SK-N-SH (cell line): Measurements from ENCODE around the gene PASK. TPM values are rescaled to one million over a fixed set of nuclear protein-coding genes. Genes with fewer than 3 reads are reported as not detected.
A peak's percentile ranks its signal among the peaks of the same experiment; 100 is the strongest.

Experiments
- CTCF ChIA-PET: fragments of 300-600, 350-600 bp; formaldehyde crosslinking; extraction: SDS; loops from one replicate; lab custom pipeline; 2021; lab: Yijun Ruan, JAX
- POLR2A ChIA-PET: fragments of 350-600 bp; sonication (Branson Sonifier 250); formaldehyde crosslinking; extraction: SDS; loops from one replicate; lab custom pipeline; 2020; ENCODE audit warnings: antibody characterized with exemption, inconsistent platforms; lab: Yijun Ruan, JAX
- DNase-seq: peaks from one replicate; pipeline ENCODE4 v3.0.0; 2012
- H2AFZ ChIP-seq: fragments of 200-600 bp; sonication (generic); 2 replicates; pipeline ENCODE4 v1.8.1; 2016; ENCODE audit warnings: antibody characterized with exemption, mild to moderate bottlenecking, low read depth
- H3F3A ChIP-seq: fragments of 200-600 bp; sonication (generic); replicated peaks from 2 replicates; pipeline ENCODE3; 2016; ENCODE audit warnings: antibody characterized with exemption, mild to moderate bottlenecking; ENCODE audit not compliant: insufficient read depth
- H3K27ac ChIP-seq, 2 experiments: fragments of 200-500 bp in 1 of 2; fragments of 200-600 bp in 1 of 2; sonication (Bioruptor generic) in 1 of 2; sonication (generic), shearing (Covaris generic) in 1 of 2; 2 replicates each; pipeline versions ENCODE4 v1.5.1 to v1.6.1; 2014 to 2016; ENCODE audit warnings: low read depth in 2 of 2, inconsistent platforms in 1 of 2, low read length in 1 of 2, mild to moderate bottlenecking in 1 of 2, mixed read lengths in 1 of 2
- H3K27me3 ChIP-seq: fragments of 200-600 bp; sonication (generic), shearing (Covaris generic); 2 replicates; pipeline ENCODE4 v1.6.1; 2016; ENCODE audit warnings: mixed run types; ENCODE audit not compliant: insufficient read depth
- H3K36me3 ChIP-seq, 2 experiments: fragments of 200-500 bp in 1 of 2; fragments of 200-600 bp in 1 of 2; sonication (Bioruptor generic) in 1 of 2; sonication (generic) in 1 of 2; replicated peaks in 1 of 2; 2 replicates each; pipeline versions ENCODE3 to v1.5.1; 2014 to 2016; ENCODE audit warnings: low read length in 1 of 2, mild to moderate bottlenecking in 1 of 2; ENCODE audit not compliant: insufficient read depth in 2 of 2, control insufficient read depth in 1 of 2
- H3K4me1 ChIP-seq, 2 experiments: fragments of 200-500 bp in 1 of 2; fragments of 200-600 bp in 1 of 2; sonication (Bioruptor generic) in 1 of 2; sonication (generic), shearing (Covaris generic) in 1 of 2; 2 replicates each; pipeline versions ENCODE4 v1.5.1 to v1.6.1; 2014 to 2016; ENCODE audit warnings: low read depth in 1 of 2, low read length in 1 of 2, mixed run types in 1 of 2; ENCODE audit not compliant: insufficient read depth in 2 of 2, control insufficient read depth in 1 of 2
- H3K4me2 ChIP-seq: fragments of 200-600 bp; sonication (generic), shearing (Covaris generic); 2 replicates; pipeline ENCODE4 v1.6.1; 2017; ENCODE audit warnings: mixed run types
- H3K4me3 ChIP-seq, 2 experiments: fragments of 200-500 bp in 1 of 2; fragments of 200-600 bp in 1 of 2; sonication (Bioruptor generic) in 1 of 2; sonication (generic), shearing (Covaris generic) in 1 of 2; 2 replicates each; pipeline versions ENCODE4 v1.5.1 to v1.8.1; 2014 to 2016; ENCODE audit warnings: low read depth in 2 of 2, inconsistent platforms in 1 of 2, low read length in 1 of 2, mild to moderate bottlenecking in 1 of 2, mixed read lengths in 1 of 2, moderate library complexity in 1 of 2
- H3K79me2 ChIP-seq: fragments of 200-600 bp; sonication (generic); 2 replicates; pipeline ENCODE4 v1.8.1; 2017; ENCODE audit warnings: mild to moderate bottlenecking; ENCODE audit not compliant: insufficient read depth
- H3K9ac ChIP-seq: fragments of 200-600 bp; sonication (generic); 2 replicates; pipeline ENCODE4 v1.6.1; 2017; ENCODE audit warnings: mixed run types
- H3K9me2 ChIP-seq: fragments of 200-600 bp; sonication (generic); 2 replicates; pipeline ENCODE4 v1.6.1; 2017; ENCODE audit warnings: mixed run types
- H3K9me3 ChIP-seq: fragments of 200-600 bp; sonication (generic); 2 replicates; pipeline ENCODE4 v1.6.1; 2017; ENCODE audit warnings: mixed run types, mild to moderate bottlenecking, moderate library complexity
- H4K20me1 ChIP-seq: fragments of 200-600 bp; sonication (generic); 2 replicates; pipeline ENCODE4 v1.6.1; 2017; ENCODE audit warnings: mild to moderate bottlenecking, mixed run types; ENCODE audit not compliant: insufficient read depth
- ELF1 ChIP-seq: IDR thresholded peaks from 2 replicates; pipeline ENCODE4 v1.4.0; 2012
- EP300 ChIP-seq, 2 experiments: IDR thresholded peaks; 2 replicates each; pipeline versions ENCODE4 v1.4.0 to v1.6.1; 2012; ENCODE audit warnings: borderline replicate concordance in 1 of 2, low read depth in 1 of 2, low read length in 1 of 2
- FOXJ3 ChIP-seq: sonication (generic); formaldehyde crosslinking; IDR thresholded peaks from 2 replicates; pipeline ENCODE4 v1.5.1; 2020; ENCODE audit warnings: mild to moderate bottlenecking, missing genetic modification reagents
- FOXM1 ChIP-seq: IDR thresholded peaks from 2 replicates; pipeline ENCODE4 v1.4.0; 2012; ENCODE audit warnings: low read depth, mild to moderate bottlenecking
- GABPA ChIP-seq: IDR thresholded peaks from 2 replicates; pipeline ENCODE4 v1.4.0; 2012; ENCODE audit warnings: low read depth, mild to moderate bottlenecking
- GATA2 ChIP-seq: sonication (generic); formaldehyde crosslinking; IDR thresholded peaks from 2 replicates; pipeline ENCODE4 v1.5.0; 2020; ENCODE audit warnings: mild to moderate bottlenecking, missing genetic modification reagents
- JUND ChIP-seq: IDR thresholded peaks from 2 replicates; pipeline ENCODE4 v1.4.0; 2012
- MEF2A ChIP-seq: IDR thresholded peaks from 2 replicates; pipeline ENCODE4 v1.4.0; 2012; ENCODE audit warnings: low read depth, borderline replicate concordance
- MXI1 ChIP-seq: IDR thresholded peaks from 2 replicates; pipeline ENCODE4 v1.6.1; 2012; ENCODE audit warnings: mild to moderate bottlenecking, low read depth, low read length, improper control_type of control experiment
- NFIC ChIP-seq: IDR thresholded peaks from 2 replicates; pipeline ENCODE4 v1.4.0; 2012; ENCODE audit warnings: borderline replicate concordance
- RCOR1 ChIP-seq: fragments of 150-350 bp; IDR thresholded peaks from 2 replicates; pipeline ENCODE4 v1.6.1; 2017; ENCODE audit warnings: antibody characterized with exemption, low read length
- RFX5 ChIP-seq: IDR thresholded peaks from 2 replicates; pipeline ENCODE4 v1.6.1; 2012; ENCODE audit warnings: mild to moderate bottlenecking, improper control_type of control experiment, low read length
- RXRA ChIP-seq: IDR thresholded peaks from 2 replicates; pipeline ENCODE4 v1.4.0; 2012; ENCODE audit warnings: low read depth, mild to moderate bottlenecking, borderline replicate concordance
- SIN3A ChIP-seq: IDR thresholded peaks from 2 replicates; pipeline ENCODE4 v1.6.1; 2012; ENCODE audit warnings: low read depth, mild to moderate bottlenecking, low read length, moderate library complexity, borderline replicate concordance
- TCF12 ChIP-seq: IDR thresholded peaks from 2 replicates; pipeline ENCODE4 v1.4.0; 2012
- WGBS: methylation state at CpG from one replicate; pipeline ENCODE4 v1.1.6; 2017; ENCODE audit warnings: low lambda C conversion rate; 5-methylcytosine and 5-hydroxymethylcytosine counted together
- polyA plus RNA-seq, 3 experiments: library from polyadenylated mRNA; depleted of rRNA; stranded (reverse); fragments of >200 nt; gene quantifications; 2 replicates each; pipeline ENCODE4 v1.2.3, GENCODE V29; 2012
- TF ChIP-seq, protein P1 (sequence below): IDR thresholded peaks from 2 replicates; pipeline ENCODE4 v1.4.0; 2012; ENCODE audit warnings: low read depth, borderline replicate concordance
- TF ChIP-seq, protein P2 (sequence below): fragments of 150-350 bp; IDR thresholded peaks from 2 replicates; pipeline ENCODE4 v1.6.1; 2017; ENCODE audit warnings: antibody characterized with exemption, low read length, low read depth, borderline replicate concordance
- TF ChIP-seq, protein P3 (sequence below): IDR thresholded peaks from 2 replicates; pipeline ENCODE4 v1.4.0; 2012; ENCODE audit warnings: low read depth, borderline replicate concordance
- TF ChIP-seq, protein P4 (sequence below): IDR thresholded peaks from 2 replicates; pipeline ENCODE4 v1.6.1; 2012; ENCODE audit warnings: mild to moderate bottlenecking, low read depth, low read length, moderate library complexity
- TF ChIP-seq, protein P5 (sequence below): IDR thresholded peaks from 2 replicates; pipeline ENCODE4 v1.4.0; 2012; ENCODE audit warnings: low read depth

The PASK gene
- polyA plus RNA-seq, 1 of the 3 experiments (the other 2 are of a cell fraction) = 6.3 TPM

DNA sequence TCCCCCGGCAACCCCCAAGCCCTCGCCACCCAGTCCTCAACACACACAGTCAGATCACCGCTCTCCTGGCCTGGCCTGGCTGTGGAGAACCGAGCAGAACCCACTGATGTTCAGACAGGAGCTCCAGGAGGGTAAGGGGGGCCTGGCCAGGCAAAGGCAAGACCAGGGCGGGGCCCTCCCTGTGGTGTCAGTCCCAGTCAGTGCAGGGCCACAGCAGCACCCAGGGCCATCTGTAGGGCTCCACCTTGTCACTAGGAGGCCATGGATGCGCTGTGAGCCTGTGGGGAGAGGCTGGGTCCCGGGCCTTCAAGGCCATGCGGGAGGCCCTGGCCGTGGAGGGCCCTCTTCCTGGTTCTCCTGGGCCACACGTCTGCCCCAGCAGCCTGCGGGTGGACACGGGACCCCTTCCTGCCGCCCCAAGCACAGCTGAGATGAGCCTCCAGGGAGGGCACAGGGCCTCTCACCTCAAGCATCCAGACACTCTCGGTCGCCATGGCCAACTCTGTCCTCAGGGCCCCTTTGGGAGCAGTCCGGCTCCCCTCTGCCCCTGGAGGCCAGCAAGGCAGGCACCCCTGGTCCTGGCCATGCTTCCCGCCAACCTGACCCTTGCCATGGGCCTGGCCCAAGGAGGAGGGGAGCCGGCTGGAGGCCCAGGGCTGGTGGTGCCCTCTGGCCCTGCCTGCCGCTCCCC lies 41.2 kb upstream of the PASK start:
- Histone ChIP-seq H3K9me2 (no peaks in the 10 kb centered on the region), H3K9ac (no peak overlapping the region), H3K4me3 (no peak overlapping the region), H2AFZ (no peak overlapping the region), H3K9me3 (no peaks in the 10 kb centered on the region), H3K27me3 (no peaks in the 10 kb centered on the region), H4K20me1 (no peaks in the 10 kb centered on the region), H3K79me2 (no peaks in the 10 kb centered on the region), H3F3A (no peaks in the 10 kb centered on the region), H3K4me1 (no peaks in the 10 kb centered on the region), H3K27ac (no peak overlapping the region), H3K36me3 (no peaks in the 10 kb centered on the region), H3K4me2 (no peak overlapping the region)
- peak; percentile 29 for DNase-seq
- ChIA-PET POLR2A (no interaction called here), CTCF (no interaction called here)
- TF ChIP-seq EP300 (IDR thresholded peaks at IDR 0.05; ENCODE audit: borderline replicate concordance in 1 of 2, low read depth in 1 of 2, low read length in 1 of 2) = no peak
- TF ChIP-seq ELF1 = no peak
- no peak for TF ChIP-seq SIN3A
- no peak for TF ChIP-seq MXI1
- TF ChIP-seq FOXM1 = no peak
- no peak for TF ChIP-seq NFIC
- TF ChIP-seq, protein P1, sequence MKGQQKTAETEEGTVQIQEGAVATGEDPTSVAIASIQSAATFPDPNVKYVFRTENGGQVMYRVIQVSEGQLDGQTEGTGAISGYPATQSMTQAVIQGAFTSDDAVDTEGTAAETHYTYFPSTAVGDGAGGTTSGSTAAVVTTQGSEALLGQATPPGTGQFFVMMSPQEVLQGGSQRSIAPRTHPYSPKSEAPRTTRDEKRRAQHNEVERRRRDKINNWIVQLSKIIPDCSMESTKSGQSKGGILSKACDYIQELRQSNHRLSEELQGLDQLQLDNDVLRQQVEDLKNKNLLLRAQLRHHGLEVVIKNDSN = no peak
- TF ChIP-seq RXRA = no peak
- TF ChIP-seq RFX5 = no peak
- TF ChIP-seq FOXJ3 = no peak
- no peak for TF ChIP-seq JUND
- TF ChIP-seq GABPA = no peak
- no peak for TF ChIP-seq TCF12
- TF ChIP-seq RCOR1 = no peak
- TF ChIP-seq MEF2A = no peak
- TF ChIP-seq GATA2 (CRISPR knock-in tag) = no peak
- TF ChIP-seq, protein P2, sequence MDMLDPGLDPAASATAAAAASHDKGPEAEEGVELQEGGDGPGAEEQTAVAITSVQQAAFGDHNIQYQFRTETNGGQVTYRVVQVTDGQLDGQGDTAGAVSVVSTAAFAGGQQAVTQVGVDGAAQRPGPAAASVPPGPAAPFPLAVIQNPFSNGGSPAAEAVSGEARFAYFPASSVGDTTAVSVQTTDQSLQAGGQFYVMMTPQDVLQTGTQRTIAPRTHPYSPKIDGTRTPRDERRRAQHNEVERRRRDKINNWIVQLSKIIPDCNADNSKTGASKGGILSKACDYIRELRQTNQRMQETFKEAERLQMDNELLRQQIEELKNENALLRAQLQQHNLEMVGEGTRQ = no peak
- TF ChIP-seq, protein P3, sequence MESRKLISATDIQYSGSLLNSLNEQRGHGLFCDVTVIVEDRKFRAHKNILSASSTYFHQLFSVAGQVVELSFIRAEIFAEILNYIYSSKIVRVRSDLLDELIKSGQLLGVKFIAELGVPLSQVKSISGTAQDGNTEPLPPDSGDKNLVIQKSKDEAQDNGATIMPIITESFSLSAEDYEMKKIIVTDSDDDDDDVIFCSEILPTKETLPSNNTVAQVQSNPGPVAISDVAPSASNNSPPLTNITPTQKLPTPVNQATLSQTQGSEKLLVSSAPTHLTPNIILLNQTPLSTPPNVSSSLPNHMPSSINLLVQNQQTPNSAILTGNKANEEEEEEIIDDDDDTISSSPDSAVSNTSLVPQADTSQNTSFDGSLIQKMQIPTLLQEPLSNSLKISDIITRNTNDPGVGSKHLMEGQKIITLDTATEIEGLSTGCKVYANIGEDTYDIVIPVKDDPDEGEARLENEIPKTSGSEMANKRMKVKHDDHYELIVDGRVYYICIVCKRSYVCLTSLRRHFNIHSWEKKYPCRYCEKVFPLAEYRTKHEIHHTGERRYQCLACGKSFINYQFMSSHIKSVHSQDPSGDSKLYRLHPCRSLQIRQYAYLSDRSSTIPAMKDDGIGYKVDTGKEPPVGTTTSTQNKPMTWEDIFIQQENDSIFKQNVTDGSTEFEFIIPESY = no peak
- TF ChIP-seq, protein P4, sequence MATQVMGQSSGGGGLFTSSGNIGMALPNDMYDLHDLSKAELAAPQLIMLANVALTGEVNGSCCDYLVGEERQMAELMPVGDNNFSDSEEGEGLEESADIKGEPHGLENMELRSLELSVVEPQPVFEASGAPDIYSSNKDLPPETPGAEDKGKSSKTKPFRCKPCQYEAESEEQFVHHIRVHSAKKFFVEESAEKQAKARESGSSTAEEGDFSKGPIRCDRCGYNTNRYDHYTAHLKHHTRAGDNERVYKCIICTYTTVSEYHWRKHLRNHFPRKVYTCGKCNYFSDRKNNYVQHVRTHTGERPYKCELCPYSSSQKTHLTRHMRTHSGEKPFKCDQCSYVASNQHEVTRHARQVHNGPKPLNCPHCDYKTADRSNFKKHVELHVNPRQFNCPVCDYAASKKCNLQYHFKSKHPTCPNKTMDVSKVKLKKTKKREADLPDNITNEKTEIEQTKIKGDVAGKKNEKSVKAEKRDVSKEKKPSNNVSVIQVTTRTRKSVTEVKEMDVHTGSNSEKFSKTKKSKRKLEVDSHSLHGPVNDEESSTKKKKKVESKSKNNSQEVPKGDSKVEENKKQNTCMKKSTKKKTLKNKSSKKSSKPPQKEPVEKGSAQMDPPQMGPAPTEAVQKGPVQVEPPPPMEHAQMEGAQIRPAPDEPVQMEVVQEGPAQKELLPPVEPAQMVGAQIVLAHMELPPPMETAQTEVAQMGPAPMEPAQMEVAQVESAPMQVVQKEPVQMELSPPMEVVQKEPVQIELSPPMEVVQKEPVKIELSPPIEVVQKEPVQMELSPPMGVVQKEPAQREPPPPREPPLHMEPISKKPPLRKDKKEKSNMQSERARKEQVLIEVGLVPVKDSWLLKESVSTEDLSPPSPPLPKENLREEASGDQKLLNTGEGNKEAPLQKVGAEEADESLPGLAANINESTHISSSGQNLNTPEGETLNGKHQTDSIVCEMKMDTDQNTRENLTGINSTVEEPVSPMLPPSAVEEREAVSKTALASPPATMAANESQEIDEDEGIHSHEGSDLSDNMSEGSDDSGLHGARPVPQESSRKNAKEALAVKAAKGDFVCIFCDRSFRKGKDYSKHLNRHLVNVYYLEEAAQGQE = no peak
- TF ChIP-seq, protein P5, sequence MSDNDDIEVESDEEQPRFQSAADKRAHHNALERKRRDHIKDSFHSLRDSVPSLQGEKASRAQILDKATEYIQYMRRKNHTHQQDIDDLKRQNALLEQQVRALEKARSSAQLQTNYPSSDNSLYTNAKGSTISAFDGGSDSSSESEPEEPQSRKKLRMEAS = no peak
- 89% methylated on average over 3 of the region's 19 CpGs for WGBS
